Measurements from ENCODE around the gene ACRBP.

The ACRBP gene

GRCh38 chr12:6662906-6663742, 15.9 kb upstream of the ACRBP start, which contains the start of gene ING4:
ING4 (minus strand) TSS chr12:6663119; CDS start chr12:6663101, 18 bp downstream.
- no peaks in the 10 kb centered on the region for H3K9me3 Mint-ChIP-seq
- ATAC-seq (peak; percentile 100), DNase-seq (ENCODE audit: low spot score in 2 of 2) (peak; percentile 77 to 96)
- H3K27ac Mint-ChIP-seq = peak within 1 kb of the TSS; percentile 95
- H3K4me1 Mint-ChIP-seq = peaks cover 35% of the 10 kb centered on the region
- H3K36me3 Mint-ChIP-seq = peaks cover 68% of the 10 kb centered on the region
- peak within 1 kb of the TSS; percentile 87 for H3K4me3 Mint-ChIP-seq

GRCh38 chr12:6662602-6662905, 15.3 kb upstream of the ACRBP start:
- DNase-seq (ENCODE audit: low spot score in 2 of 2) (no peak), ATAC-seq (peak; percentile 45)
- peak overlapping the region; percentile 95 for H3K27ac Mint-ChIP-seq
- H3K4me3 Mint-ChIP-seq = peak overlapping the region; percentile 87
- H3K9me3 Mint-ChIP-seq = no peaks in the 10 kb centered on the region
- peaks cover 36% of the 10 kb centered on the region for H3K4me1 Mint-ChIP-seq
- H3K36me3 Mint-ChIP-seq = peaks cover 68% of the 10 kb centered on the region

- DNase-seq (ENCODE audit: low spot score in 2 of 2) = no peak
- Mint-ChIP-seq H3K9me3 (no peaks in the 10 kb centered on the region), H3K4me1 (peaks cover 10% of the 10 kb centered on the region), H3K27ac (no peak overlapping the region), H3K36me3 (peaks cover 92% of the 10 kb centered on the region), H3K4me3 (no peak overlapping the region)
- no peak for ATAC-seq
Observed at GRCh38 chr12:6653987-6654386, 6.8 kb upstream of the ACRBP start.

DNA sequence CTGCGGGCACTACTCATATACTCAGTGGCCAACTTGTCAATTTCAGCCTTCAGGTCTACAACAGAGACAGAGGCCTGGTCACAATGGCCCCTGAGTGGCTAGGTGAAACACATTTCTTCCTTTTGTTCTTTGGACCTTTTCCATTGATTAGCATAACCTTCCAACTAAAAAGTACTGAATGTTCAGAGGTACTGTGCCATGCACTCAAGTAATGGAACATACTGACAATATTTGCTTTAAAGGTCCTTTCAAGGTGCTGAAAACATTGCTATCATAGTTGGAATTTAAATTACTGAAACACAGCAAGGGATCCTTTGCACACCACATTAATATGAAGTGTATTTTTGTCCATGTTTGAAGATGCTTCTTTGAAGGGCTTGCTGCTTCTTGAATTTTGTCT, 6.1 kb upstream of the ACRBP start:
- H3K27ac Mint-ChIP-seq = no peak overlapping the region
- ATAC-seq (no peak), DNase-seq (ENCODE audit: low spot score in 2 of 2) (no peak)
- H3K4me3 Mint-ChIP-seq = no peak overlapping the region
- peaks cover 4% of the 10 kb centered on the region for H3K4me1 Mint-ChIP-seq
- no peaks in the 10 kb centered on the region for H3K9me3 Mint-ChIP-seq
- H3K36me3 Mint-ChIP-seq = peaks cover 90% of the 10 kb centered on the region

- ATAC-seq (no peak), DNase-seq (ENCODE audit: low spot score in 2 of 2) (no peak)
- peaks cover 6% of the 10 kb centered on the region for H3K4me1 Mint-ChIP-seq
- H3K4me3 Mint-ChIP-seq = no peak overlapping the region
- H3K27ac Mint-ChIP-seq = peak overlapping the region; percentile 52
- peaks cover 88% of the 10 kb centered on the region for H3K36me3 Mint-ChIP-seq
- H3K9me3 Mint-ChIP-seq = no peaks in the 10 kb centered on the region
Observed at GRCh38 chr12:6652391-6652790, 5.2 kb upstream of the ACRBP start.

GRCh38 chr12:6650832-6651231, 3.6 kb upstream of the ACRBP start:
- Mint-ChIP-seq H3K4me1 (peaks cover 16% of the 10 kb centered on the region), H3K9me3 (no peaks in the 10 kb centered on the region), H3K27ac (no peak overlapping the region), H3K4me3 (no peak overlapping the region), H3K36me3 (peaks cover 82% of the 10 kb centered on the region)
- ATAC-seq = no peak
- no peak for DNase-seq (ENCODE audit: low spot score in 2 of 2)

GRCh38 chr12:6646276-6647082, 753 bp downstream of the ACRBP start:
- DNase-seq (ENCODE audit: low spot score in 2 of 2) = no peak
- ATAC-seq = no peak

DNA sequence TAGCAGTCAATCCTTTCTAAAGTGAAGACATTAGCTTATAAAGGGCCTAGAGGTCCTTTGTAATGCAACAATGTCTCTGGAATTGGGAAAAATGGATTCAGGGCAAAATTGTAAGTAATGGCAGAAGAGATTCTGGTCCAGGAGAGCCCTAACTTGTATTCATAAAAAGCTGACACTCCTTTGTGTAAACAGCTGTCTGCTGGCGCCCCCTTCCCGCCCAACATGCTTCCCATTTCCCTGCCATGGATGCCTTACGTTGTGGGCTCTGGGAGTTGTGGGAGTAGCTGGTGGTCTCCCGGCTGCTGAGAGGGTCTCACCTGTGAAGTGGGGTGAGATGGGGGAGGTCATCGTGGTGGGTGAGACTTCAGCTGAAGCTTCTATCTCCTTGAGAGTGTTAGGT, 2.3 kb downstream of the ACRBP start:
- peaks cover 22% of the 10 kb centered on the region for H3K4me1 Mint-ChIP-seq
- ATAC-seq = no peak
- no peak for DNase-seq (ENCODE audit: low spot score in 2 of 2)
- H3K36me3 Mint-ChIP-seq = peaks cover 29% of the 10 kb centered on the region
- no peak overlapping the region for H3K27ac Mint-ChIP-seq
- H3K9me3 Mint-ChIP-seq = peaks cover 7% of the 10 kb centered on the region
- no peak overlapping the region for H3K4me3 Mint-ChIP-seq

More at GRCh38 chr12:6646276-6647082, 753 bp downstream of the ACRBP start:
- Mint-ChIP-seq H3K27ac (peak overlapping the region; percentile 79), H3K36me3 (peaks cover 45% of the 10 kb centered on the region), H3K4me3 (peak overlapping the region; percentile 64), H3K9me3 (peaks cover 7% of the 10 kb centered on the region), H3K4me1 (peaks cover 22% of the 10 kb centered on the region)

GRCh38 chr12:6644257-6644596, 3.0 kb downstream of the ACRBP start:
- ATAC-seq = no peak
- no peak overlapping the region for H3K4me3 Mint-ChIP-seq
- H3K36me3 Mint-ChIP-seq = peaks cover 27% of the 10 kb centered on the region
- H3K9me3 Mint-ChIP-seq = peaks cover 7% of the 10 kb centered on the region
- H3K4me1 Mint-ChIP-seq = peaks cover 22% of the 10 kb centered on the region
- no peak for DNase-seq (ENCODE audit: low spot score in 2 of 2)
- H3K27ac Mint-ChIP-seq = no peak overlapping the region

DNA sequence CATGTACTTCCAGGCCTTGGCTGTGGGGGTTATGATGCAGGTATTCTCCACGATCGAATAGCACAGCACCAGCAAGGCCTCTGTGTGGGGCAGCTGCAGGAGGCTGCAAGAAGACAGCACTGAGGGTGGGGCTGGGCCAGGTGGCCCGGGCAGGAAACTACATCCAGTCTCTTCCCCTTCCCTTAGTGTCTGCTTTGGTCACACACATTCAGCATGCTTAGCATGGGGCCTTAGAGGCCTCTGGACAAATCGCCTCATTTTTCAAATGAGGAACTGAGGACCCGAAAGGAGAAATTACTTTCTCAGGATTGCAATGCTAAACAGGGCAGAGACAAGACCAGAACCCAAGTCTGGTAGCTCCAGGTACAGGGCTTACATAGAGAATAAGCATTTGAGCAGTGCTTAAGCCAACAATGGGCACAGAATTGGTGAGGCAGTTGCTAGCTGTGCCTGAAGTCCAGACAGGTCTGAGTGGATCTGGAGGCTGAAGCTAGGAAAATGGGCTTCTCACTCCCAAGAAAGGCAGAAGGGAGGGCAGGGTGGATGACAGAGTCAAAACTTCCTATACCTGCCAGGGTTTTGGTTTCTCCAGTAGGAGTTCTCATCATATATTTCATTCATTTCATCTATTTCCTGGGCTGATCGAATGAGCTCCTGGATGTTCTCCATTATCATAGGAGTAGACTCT, 3.5 kb downstream of the ACRBP start:
- ATAC-seq = no peak
- no peak overlapping the region for H3K4me3 Mint-ChIP-seq
- no peak overlapping the region for H3K27ac Mint-ChIP-seq
- DNase-seq (ENCODE audit: low spot score in 2 of 2) = no peak
- H3K9me3 Mint-ChIP-seq = peaks cover 7% of the 10 kb centered on the region
- peaks cover 22% of the 10 kb centered on the region for H3K4me1 Mint-ChIP-seq
- peaks cover 26% of the 10 kb centered on the region for H3K36me3 Mint-ChIP-seq

- peaks cover 7% of the 10 kb centered on the region for H3K9me3 Mint-ChIP-seq
- peaks cover 8% of the 10 kb centered on the region for H3K36me3 Mint-ChIP-seq
- H3K4me1 Mint-ChIP-seq = peaks cover 17% of the 10 kb centered on the region
- DNase-seq (ENCODE audit: low spot score in 2 of 2) = no peak
- H3K4me3 Mint-ChIP-seq = no peak overlapping the region
- ATAC-seq = no peak
- H3K27ac Mint-ChIP-seq = peak overlapping the region; percentile 23
Observed at GRCh38 chr12:6641131-6641530, 6.1 kb downstream of the ACRBP start.

- peaks cover 23% of the 10 kb centered on the region for H3K4me1 Mint-ChIP-seq
- no peak overlapping the region for H3K27ac Mint-ChIP-seq
Observed at GRCh38 chr12:6640497-6640896, 6.7 kb downstream of the ACRBP start.

GRCh38 chr12:6639151-6639801, 8.0 kb downstream of the ACRBP start:
- ATAC-seq = no peak
- H3K4me1 Mint-ChIP-seq = peaks cover 27% of the 10 kb centered on the region

More at GRCh38 chr12:6640497-6640896, 6.7 kb downstream of the ACRBP start:
- Mint-ChIP-seq H3K36me3 (peaks cover 11% of the 10 kb centered on the region), H3K4me3 (no peak overlapping the region), H3K9me3 (peaks cover 7% of the 10 kb centered on the region)
- ATAC-seq = no peak
- DNase-seq (ENCODE audit: low spot score in 2 of 2) = no peak

GRCh38 chr12:6638305-6638704, 8.9 kb downstream of the ACRBP start:
- Mint-ChIP-seq H3K9me3 (no peaks in the 10 kb centered on the region), H3K27ac (peak overlapping the region; percentile 74), H3K36me3 (peaks cover 6% of the 10 kb centered on the region), H3K4me3 (no peak overlapping the region), H3K4me1 (peaks cover 31% of the 10 kb centered on the region)
- no peak for ATAC-seq
- no peak for DNase-seq (ENCODE audit: low spot score in 2 of 2)

More at GRCh38 chr12:6639151-6639801, 8.0 kb downstream of the ACRBP start:
- peak overlapping the region; percentile 74 for H3K27ac Mint-ChIP-seq
- no peak for DNase-seq (ENCODE audit: low spot score in 2 of 2)
- H3K4me3 Mint-ChIP-seq = no peak overlapping the region
- peaks cover 5% of the 10 kb centered on the region for H3K9me3 Mint-ChIP-seq
- H3K36me3 Mint-ChIP-seq = peaks cover 6% of the 10 kb centered on the region
